SU-DHL-6 (cell line): ENCODE data around the gene HSDL2.

ENCODE experiments used
- EZH2phosphoT487 ChIP-seq: fragments of 200-600 bp; sonication (generic), shearing (Covaris generic); conservative IDR thresholded peaks from 2 replicates; pipeline ENCODE4 v1.6.1; 2018; ENCODE audit warnings: mild to moderate bottlenecking, antibody characterized with exemption, low read length, moderate library complexity, mixed read lengths
- TF ChIP-seq, protein P1 (sequence below): fragments of 200-600 bp; sonication (generic); IDR thresholded peaks from one replicate; pipeline ENCODE4 v1.5.1; 2017; ENCODE audit warnings: antibody characterized with exemption, mild to moderate bottlenecking, low read length, moderate library complexity; ENCODE audit not compliant: insufficient read depth, poor library complexity, severe bottlenecking

DNA sequence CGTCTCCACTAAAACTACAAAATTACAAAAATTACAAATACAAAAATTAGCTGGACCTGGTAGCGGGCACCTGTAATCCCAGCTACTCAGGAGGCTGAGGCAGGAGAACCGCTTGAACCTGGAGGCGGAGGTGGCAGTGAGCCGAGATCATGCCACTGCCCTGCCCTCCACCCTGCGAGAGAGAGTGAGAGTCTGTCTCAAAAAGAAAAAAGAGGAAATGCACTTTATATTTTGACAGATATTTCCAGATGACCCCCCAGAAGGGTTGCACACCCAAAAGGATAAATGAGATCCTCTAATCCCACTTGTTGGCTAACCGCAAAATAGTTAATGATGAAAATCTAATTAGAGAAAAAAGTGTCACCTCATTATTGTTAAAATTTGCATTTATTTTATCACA is 2.2 kb downstream of the HSDL2 start:
- TF ChIP-seq, protein P1, sequence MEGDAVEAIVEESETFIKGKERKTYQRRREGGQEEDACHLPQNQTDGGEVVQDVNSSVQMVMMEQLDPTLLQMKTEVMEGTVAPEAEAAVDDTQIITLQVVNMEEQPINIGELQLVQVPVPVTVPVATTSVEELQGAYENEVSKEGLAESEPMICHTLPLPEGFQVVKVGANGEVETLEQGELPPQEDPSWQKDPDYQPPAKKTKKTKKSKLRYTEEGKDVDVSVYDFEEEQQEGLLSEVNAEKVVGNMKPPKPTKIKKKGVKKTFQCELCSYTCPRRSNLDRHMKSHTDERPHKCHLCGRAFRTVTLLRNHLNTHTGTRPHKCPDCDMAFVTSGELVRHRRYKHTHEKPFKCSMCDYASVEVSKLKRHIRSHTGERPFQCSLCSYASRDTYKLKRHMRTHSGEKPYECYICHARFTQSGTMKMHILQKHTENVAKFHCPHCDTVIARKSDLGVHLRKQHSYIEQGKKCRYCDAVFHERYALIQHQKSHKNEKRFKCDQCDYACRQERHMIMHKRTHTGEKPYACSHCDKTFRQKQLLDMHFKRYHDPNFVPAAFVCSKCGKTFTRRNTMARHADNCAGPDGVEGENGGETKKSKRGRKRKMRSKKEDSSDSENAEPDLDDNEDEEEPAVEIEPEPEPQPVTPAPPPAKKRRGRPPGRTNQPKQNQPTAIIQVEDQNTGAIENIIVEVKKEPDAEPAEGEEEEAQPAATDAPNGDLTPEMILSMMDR: no peak
- TF ChIP-seq EZH2phosphoT487: no peak
